Uterus (tissue), 4 donors: ENCODE results near the gene CRACR2A. TPM values are rescaled to one million over a fixed set of nuclear protein-coding genes. Genes with fewer than 3 reads are reported as not detected.

Experiments
- DNase-seq, 2 donors: peaks; one replicate each; pipeline ENCODE4 v3.0.0-alpha.2; 2019 to 2020
- H3K27ac ChIP-seq, 2 donors: fragments of 200-600 bp; sonication (generic); 1 replicate in 1 of 2; 2 replicates in 1 of 2; pipeline ENCODE4 v1.5.1; 2016 to 2018
- H3K27me3 ChIP-seq, 2 donors: fragments of 200-600 bp; sonication (generic); one replicate each; pipeline ENCODE4 v1.5.1; 2018 to 2019; ENCODE audit warnings: control low read depth in 1 of 2
- H3K36me3 ChIP-seq, 2 donors: fragments of 200-600 bp; sonication (generic); one replicate each; pipeline ENCODE4 v1.5.1; 2019; ENCODE audit warnings: control low read depth in 1 of 2
- H3K4me1 ChIP-seq, 2 donors: fragments of 200-600 bp; sonication (generic); one replicate each; pipeline ENCODE4 v1.5.1; 2018 to 2019; ENCODE audit warnings: control low read depth in 1 of 2
- H3K4me3 ChIP-seq, 2 donors: fragments of 200-600 bp; sonication (generic); 1 replicate in 1 of 2; 2 replicates in 1 of 2; pipeline ENCODE4 v1.5.1; 2018 to 2019; ENCODE audit warnings: mild to moderate bottlenecking in 1 of 2
- H3K9me3 ChIP-seq, 2 donors: fragments of 200-600 bp; sonication (generic); one replicate each; pipeline ENCODE4 v1.5.1; 2019; ENCODE audit warnings: control low read depth in 1 of 2
- CTCF ChIP-seq, 4 experiments: fragments of 200-600 bp in 2 of 4; fragments of 450-650 bp in 2 of 4; sonication (generic) in 2 of 4; IDR thresholded peaks; one replicate each; pipeline ENCODE4 v1.5.1; 2016 to 2019; ENCODE audit warnings: antibody characterized with exemption in 4 of 4, mild to moderate bottlenecking in 2 of 4, moderate library complexity in 1 of 4
- POLR2A ChIP-seq, 2 donors: fragments of 450-650 bp; IDR thresholded peaks; one replicate each; pipeline ENCODE4 v1.6.1; 2016; ENCODE audit warnings: antibody characterized with exemption in 2 of 2, mild to moderate bottlenecking in 1 of 2, moderate library complexity in 1 of 2
- intact Hi-C: fragments of 100-400 bp; cut with DNase I; formaldehyde crosslinking; loops from one replicate; pipeline ENCODE4 v1.15.1; 2023; ENCODE audit warnings: low total_unique reads
- total RNA-seq, 4 donors: library from RNA; depleted of rRNA in 3 of 4; stranded (reverse); fragments of >200 nt in 3 of 4; gene quantifications; one replicate each; pipeline versions ENCODE4 v1.1.0 to v1.2.4, GENCODE V29; 2014 to 2023
- donor health status: DM: yes; HTN: yes; CAD: no.

CRACR2A gene
- total RNA-seq, 4 donors from 2014 or later, result 0.88 to 33.6 (median 3.2) TPM

- TF ChIP-seq CTCF (IDR thresholded peaks at IDR 0.05) (no peak), POLR2A (IDR thresholded peaks at IDR 0.05) (no peak)
- no peaks in the 10 kb centered on the region for H3K9me3 ChIP-seq
- no peaks in the 10 kb centered on the region for H3K4me1 ChIP-seq
- intact Hi-C loops, result no loop called here
- no peaks in the 10 kb centered on the region for H3K36me3 ChIP-seq
- no peaks in the 10 kb centered on the region for H3K27me3 ChIP-seq
- no peak overlapping the region for H3K27ac ChIP-seq
- DNase-seq, result no peak
- H3K4me3 ChIP-seq, result no peak overlapping the region
Measured at GRCh38 chr12:3589745-3590144, 163.2 kb downstream of the CRACR2A start.

DNA sequence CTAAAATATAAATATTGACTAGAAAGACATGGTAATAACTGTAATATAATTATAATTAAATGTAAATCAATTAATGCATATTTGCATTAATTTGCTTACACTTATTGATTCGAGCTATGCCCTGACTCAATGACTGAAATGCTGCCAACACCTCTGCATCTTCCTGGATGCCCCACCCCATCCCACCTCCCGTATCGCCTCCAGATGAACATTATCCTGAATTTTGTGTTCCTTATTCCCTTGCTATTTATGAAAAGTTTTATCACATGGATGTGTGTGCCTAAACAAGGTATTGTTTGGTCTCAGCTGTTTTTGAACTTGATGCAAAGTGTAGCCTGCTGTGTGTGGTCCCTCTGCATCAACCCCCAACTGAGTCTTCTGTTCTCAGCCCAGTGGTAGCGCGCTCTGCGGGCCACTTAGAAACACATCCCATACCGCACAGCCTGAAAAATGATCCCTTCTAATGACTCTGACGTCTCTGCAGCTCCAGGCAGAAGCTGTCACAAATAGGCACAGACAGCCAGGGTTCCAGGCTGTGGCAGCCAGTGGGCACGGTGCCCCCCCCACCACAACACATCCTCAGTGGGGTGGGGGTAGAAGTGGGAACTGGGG, 165.4 kb downstream of the CRACR2A start:
- Histone ChIP-seq H3K4me1 (no peaks in the 10 kb centered on the region), H3K36me3 (no peaks in the 10 kb centered on the region), H3K9me3 (no peaks in the 10 kb centered on the region), H3K4me3 (no peak overlapping the region), H3K27me3 (no peaks in the 10 kb centered on the region), H3K27ac (no peak overlapping the region)
- intact Hi-C loops, result no loop called here
- no peak for DNase-seq
- TF ChIP-seq CTCF (IDR thresholded peaks at IDR 0.05), result no peak
- no peak for TF ChIP-seq POLR2A (IDR thresholded peaks at IDR 0.05)

DNA sequence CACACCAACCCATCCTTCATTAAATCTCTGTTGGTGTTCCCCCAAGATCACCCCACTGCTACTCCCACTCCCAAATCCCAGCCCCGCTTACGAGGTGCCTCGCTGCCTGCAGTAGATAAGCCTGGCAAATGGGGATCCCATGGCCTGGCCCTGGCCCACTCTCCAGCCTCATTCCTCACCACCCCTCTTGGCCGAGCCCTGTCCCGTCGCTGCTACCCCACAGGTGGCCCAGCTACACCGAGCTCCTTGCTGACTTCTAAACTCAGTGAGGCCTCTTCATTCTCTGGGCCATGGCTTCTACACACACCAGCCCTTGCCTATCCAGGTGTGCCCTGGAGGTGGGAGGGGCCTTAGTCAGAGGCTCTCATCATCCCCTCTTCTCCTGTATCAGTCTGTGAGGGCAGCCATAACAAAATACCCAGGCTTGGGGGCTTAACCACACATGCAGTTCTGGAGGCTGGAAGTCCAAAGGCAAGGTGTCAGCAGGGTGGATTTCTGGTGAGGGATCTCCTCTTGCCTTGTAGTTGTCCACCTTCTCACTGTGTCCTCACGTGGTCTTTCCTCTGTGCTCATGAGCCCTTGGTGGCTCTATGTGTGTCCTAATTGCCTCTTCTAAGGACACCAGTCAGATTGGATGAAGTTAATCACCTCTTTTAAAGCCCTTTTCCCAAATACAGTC, 169.1 kb downstream of the CRACR2A start:
- H3K36me3 ChIP-seq, result no peaks in the 10 kb centered on the region
- DNase-seq, result no peak
- no peaks in the 10 kb centered on the region for H3K27me3 ChIP-seq
- intact Hi-C loops, result no loop called here
- H3K27ac ChIP-seq, result no peak overlapping the region
- TF ChIP-seq CTCF (IDR thresholded peaks at IDR 0.05), result no peak
- no peak for TF ChIP-seq POLR2A (IDR thresholded peaks at IDR 0.05)
- H3K4me1 ChIP-seq, result no peaks in the 10 kb centered on the region
- no peak overlapping the region for H3K4me3 ChIP-seq
- H3K9me3 ChIP-seq, result no peaks in the 10 kb centered on the region

DNA sequence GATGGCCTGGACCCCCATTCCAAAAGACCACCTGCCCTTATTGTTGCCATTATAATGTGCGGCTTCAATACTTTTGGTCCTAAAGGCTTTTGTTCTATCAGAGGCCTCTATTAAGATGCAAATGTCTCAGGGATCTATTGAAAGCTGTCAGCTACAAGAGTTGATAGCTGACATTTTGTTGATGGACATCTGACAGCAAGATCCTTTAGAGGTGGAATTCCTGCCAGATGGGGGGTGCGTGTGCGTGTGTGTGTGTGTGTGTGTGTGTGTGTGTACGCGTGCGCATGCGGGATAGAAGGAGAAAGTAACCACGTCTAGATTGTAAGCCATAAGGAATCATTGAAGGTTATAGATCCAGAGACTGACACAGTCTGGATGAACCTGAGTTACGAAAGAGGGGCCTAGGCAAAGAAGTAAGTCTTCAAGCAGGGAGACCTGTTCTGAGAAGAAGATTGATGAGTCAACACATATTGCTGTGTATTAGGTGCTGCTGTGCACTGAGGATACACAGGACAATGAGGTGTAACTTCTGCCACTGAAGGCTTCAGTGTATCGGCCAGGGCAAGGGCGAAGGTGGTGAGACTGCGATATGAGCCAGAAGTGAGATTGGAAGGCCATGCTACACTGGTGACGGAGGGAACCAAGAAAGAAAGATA, 172.7 kb downstream of the CRACR2A start:
- no peak for DNase-seq
- Histone ChIP-seq H3K36me3 (no peaks in the 10 kb centered on the region), H3K27ac (no peak overlapping the region), H3K4me3 (no peak overlapping the region), H3K4me1 (no peaks in the 10 kb centered on the region), H3K27me3 (no peaks in the 10 kb centered on the region), H3K9me3 (no peaks in the 10 kb centered on the region)
- intact Hi-C loops, result no loop called here
- no peak for TF ChIP-seq POLR2A (IDR thresholded peaks at IDR 0.05)
- no peak for TF ChIP-seq CTCF (IDR thresholded peaks at IDR 0.05)

GRCh38 chr12:3579446-3580093, 173.3 kb downstream of the CRACR2A start:
- TF ChIP-seq POLR2A (IDR thresholded peaks at IDR 0.05) (no peak), CTCF (IDR thresholded peaks at IDR 0.05) (no peak)
- no peak overlapping the region for H3K27ac ChIP-seq
- intact Hi-C loops, result no loop called here
- H3K9me3 ChIP-seq, result no peaks in the 10 kb centered on the region
- no peaks in the 10 kb centered on the region for H3K27me3 ChIP-seq
- no peak for DNase-seq
- H3K4me1 ChIP-seq, result no peaks in the 10 kb centered on the region
- no peaks in the 10 kb centered on the region for H3K36me3 ChIP-seq
- no peak overlapping the region for H3K4me3 ChIP-seq
